GM12878 (cell line): ENCODE measurements around the gene MTO1. TPM values are rescaled to one million over a fixed set of nuclear protein-coding genes. Genes with fewer than 3 reads are reported as not detected.

ENCODE experiments used
- ATAC-seq: fragments of 200-7000 bp; cut with Tn5 transposase; 3 replicates; pipeline ENCODE4 v1.9.1; 2020; ENCODE audit warnings: mild to moderate bottlenecking, moderate library complexity
- BruUV-seq: library from RNA; stranded (reverse); fragments of 400-500 nt; replicated peaks from 2 replicates; lab custom pipeline; 2021; lab: Mats Ljungman, UMichigan
- CTCF ChIA-PET: fragments of 300-600 bp; sonication (Branson Sonifier 250); formaldehyde crosslinking; extraction: SDS; loops from one replicate; lab custom pipeline; 2021; ENCODE audit warnings: inconsistent platforms; lab: Yijun Ruan, JAX
- POLR2A ChIA-PET: fragments of 350-600 bp; formaldehyde crosslinking; extraction: SDS; loops from one replicate; lab custom pipeline; 2021; ENCODE audit warnings: inconsistent platforms; lab: Charles Lee
- RAD21 ChIA-PET: fragments of 300-600 bp; sonication (Branson Sonifier 250); formaldehyde crosslinking; loops from one replicate; lab custom pipeline; 2023; ENCODE audit warnings: antibody characterized with exemption; ENCODE audit not compliant: unreplicated experiment; lab: Charles Lee
- SMC1A ChIA-PET: fragments of 300-600 bp; sonication (Branson Sonifier 250); formaldehyde crosslinking; loops from one replicate; lab custom pipeline; 2023; ENCODE audit not compliant: unreplicated experiment, uncharacterized antibody; lab: Charles Lee
- DNase-seq: peaks from one replicate; pipeline ENCODE4 v3.0.0-alpha.2; 2011; ENCODE audit warnings: low read depth, low spot score
- FAIRE-seq: peaks from 3 replicates; lab custom pipeline; 2011; peaks lifted over from hg19 to GRCh38; lab: Jason Lieb, UNC
- H2AFZ ChIP-seq: 2 replicates; pipeline ENCODE4 v1.6.0; 2011; ENCODE audit warnings: low read depth, low read length, control low read depth; ENCODE audit not compliant: control insufficient read depth
- H3K27ac ChIP-seq: 2 replicates; pipeline ENCODE4 v1.5.1; 2011; ENCODE audit warnings: control low read depth; ENCODE audit not compliant: control insufficient read depth, insufficient read depth
- H3K27me3 ChIP-seq, 2 experiments: replicated peaks in 1 of 2; 2 replicates each; pipeline versions ENCODE4 v1.6.0 to v1.6.1; 2011; ENCODE audit warnings: low read length in 1 of 2; ENCODE audit not compliant: control insufficient read depth in 2 of 2, insufficient read depth in 2 of 2
- H3K36me3 ChIP-seq, 2 experiments: 2 replicates each; pipeline ENCODE4 v1.5.1; 2011; ENCODE audit warnings: low read length in 1 of 2; ENCODE audit not compliant: control insufficient read depth in 2 of 2, insufficient read depth in 2 of 2
- H3K4me1 ChIP-seq: 2 replicates; pipeline ENCODE4 v1.6.1; 2011; ENCODE audit warnings: mild to moderate bottlenecking, low read length, moderate library complexity, mixed read lengths; ENCODE audit not compliant: control insufficient read depth, insufficient read depth
- H3K4me2 ChIP-seq: 2 replicates; pipeline ENCODE4 v1.6.0; 2011; ENCODE audit warnings: control low read depth; ENCODE audit not compliant: control insufficient read depth, insufficient read depth
- H3K4me3 ChIP-seq: fragments of 200-600 bp; sonication (generic); 2 replicates; pipeline ENCODE4 v1.5.1; 2016
- H3K79me2 ChIP-seq: 2 replicates; pipeline ENCODE4 v1.6.0; 2011; ENCODE audit warnings: low read length; ENCODE audit not compliant: control insufficient read depth, insufficient read depth
- H3K9ac ChIP-seq: 2 replicates; pipeline ENCODE4 v1.8.0; 2011; ENCODE audit warnings: low read length, control low read depth, mixed read lengths; ENCODE audit not compliant: control insufficient read depth, insufficient read depth
- H3K9me3 ChIP-seq: replicated peaks from 3 replicates; pipeline ENCODE4 v1.5.1; 2011; ENCODE audit warnings: mild to moderate bottlenecking, low read length; ENCODE audit not compliant: control insufficient read depth, insufficient read depth
- H4K20me1 ChIP-seq: 2 replicates; pipeline ENCODE4 v1.6.0; 2011; ENCODE audit not compliant: control insufficient read depth, insufficient read depth
- BCL3 ChIP-seq: IDR thresholded peaks from 2 replicates; pipeline ENCODE4 v1.6.1; 2011; ENCODE audit warnings: borderline replicate concordance, low read depth, mild to moderate bottlenecking, moderate library complexity, low read length; ENCODE audit not compliant: insufficient read depth, poor library complexity, severe bottlenecking
- CBFB ChIP-seq: IDR thresholded peaks from 2 replicates; pipeline ENCODE4 v1.6.1; 2016; ENCODE audit warnings: antibody characterized with exemption, low read depth
- CHD2 ChIP-seq: IDR thresholded peaks from 2 replicates; pipeline ENCODE4 v1.6.1; 2011; ENCODE audit warnings: low read depth, low read length, improper control_type of control experiment, borderline replicate concordance
- HCFC1 ChIP-seq: fragments of 150-350 bp; IDR thresholded peaks from 2 replicates; pipeline ENCODE4 v1.6.1; 2014; ENCODE audit warnings: low read length
- KAT2A ChIP-seq: conservative IDR thresholded peaks from 2 replicates; pipeline ENCODE4 v1.6.1; 2011; ENCODE audit warnings: low read depth, low read length; ENCODE audit not compliant: control insufficient read depth
- KDM1A ChIP-seq: fragments of 200-600 bp; sonication (generic); IDR thresholded peaks from 2 replicates; pipeline ENCODE4 v1.6.1; 2016; ENCODE audit warnings: borderline replicate concordance
- RB1 ChIP-seq: fragments of 450-650 bp; formaldehyde crosslinking; IDR thresholded peaks from 2 replicates; pipeline ENCODE4 v1.6.1; 2017; ENCODE audit warnings: mild to moderate bottlenecking, borderline replicate concordance
- TBL1XR1 ChIP-seq: IDR thresholded peaks from 2 replicates; pipeline ENCODE4 v1.6.1; 2012; ENCODE audit warnings: low read depth, low read length, improper control_type of control experiment
- TCF3 ChIP-seq: IDR thresholded peaks from 2 replicates; pipeline ENCODE4 v1.6.1; 2012; ENCODE audit warnings: low read depth, mild to moderate bottlenecking, low read length, borderline replicate concordance; ENCODE audit not compliant: insufficient read depth
- YY1 ChIP-seq: IDR thresholded peaks from 2 replicates; pipeline ENCODE4 v1.6.1; 2011; ENCODE audit warnings: low read depth, mild to moderate bottlenecking, low read length
- ZBED1 ChIP-seq: IDR thresholded peaks from 2 replicates; pipeline ENCODE4 v1.6.1; 2016; ENCODE audit warnings: borderline replicate concordance
- ZZZ3 ChIP-seq: IDR thresholded peaks from 2 replicates; pipeline ENCODE4 v1.6.1; 2011; ENCODE audit warnings: low read depth; ENCODE audit not compliant: control insufficient read depth, insufficient read length
- WGBS: methylation state at CpG from one replicate; pipeline ENCODE4 v1.1.6; 2016; ENCODE audit warnings: low lambda C conversion rate; ENCODE audit not compliant: insufficient replicate concordance, insufficient coverage; ENCODE audit errors: missing lambda C conversion rate; 5-methylcytosine and 5-hydroxymethylcytosine counted together
- in situ Hi-C: fragments of 300-500 bp; cut with MboI; formaldehyde crosslinking; loops from 9 replicates; pipeline ENCODE4 v1.14.3; 2018; ENCODE audit warnings: mixed read lengths
- intact Hi-C: fragments of 100-400 bp; cut with micrococcal nuclease; formaldehyde crosslinking; loops from one replicate; pipeline ENCODE4 v1.14.2; 2022; ENCODE audit not compliant: unreplicated experiment
- polyA plus RNA-seq, 11 experiments: library from polyadenylated mRNA; depleted of rRNA in 4 of 11; unstranded in 6 of 11; stranded (reverse) in 5 of 11; fragments of >200 nt; fragmentation: Nextera tagmentation in 4 of 11; fragmentation: Illumina TruSeq in 1 of 11; extraction: Ambion mirVana in 4 of 11; extraction: Trizol in 1 of 11; gene quantifications; 1 replicate in 1 of 11; 2 replicates in 10 of 11; pipeline versions ENCODE4 v1.2.1 to v1.2.3, GENCODE V29; 2011 to 2016; ENCODE audit warnings: inconsistent platforms in 2 of 11, missing spikeins in 2 of 11, low read depth in 1 of 11
- total RNA-seq, 4 experiments: library from RNA; depleted of rRNA in 3 of 4; stranded (reverse); fragments of >200 nt in 3 of 4; fragmentation: Illumina TruSeq in 1 of 4; extraction: Trizol in 1 of 4; gene quantifications; 2 replicates each; pipeline versions ENCODE4 v1.2.1 to v1.2.3, GENCODE V29; 2013 to 2021
- TF ChIP-seq, protein P1 (sequence below): fragments of 450-650 bp; formaldehyde crosslinking; IDR thresholded peaks from 2 replicates; pipeline ENCODE4 v1.4.0; 2020; ENCODE audit warnings: mild to moderate bottlenecking, moderate library complexity
- TF ChIP-seq, protein P2 (sequence below): fragments of 450-650 bp; IDR thresholded peaks from 2 replicates; pipeline ENCODE4 v1.6.1; 2016; ENCODE audit warnings: mild to moderate bottlenecking

The MTO1 gene
- total and polyA plus RNA-seq, 10 of the 15 experiments (the other 5 are each of a cell fraction or from before 2014, with no cell fraction given), result 24.8 to 53.6 (median 33.1) TPM

- TF ChIP-seq TCF3 (no peak), KAT2A (no peak)
These were observed 53.2 kb downstream of the MTO1 start (continued) for GRCh38 chr6:73514746-73515110.

GRCh38 chr6:73515204-73515655 is 53.7 kb downstream of the MTO1 start:
- Histone ChIP-seq H2AFZ (no peak overlapping the region), H3K36me3 (peaks cover 6 to 24% of the 10 kb centered on the region in 2 experiments), H3K27ac (peak overlapping the region; percentile 73), H3K4me2 (peak overlapping the region; percentile 76), H3K4me1 (peaks cover 17% of the 10 kb centered on the region), H3K4me3 (no peak overlapping the region), H3K27me3 (no peaks in the 10 kb centered on the region), H3K79me2 (peaks cover 37% of the 10 kb centered on the region), H3K9me3 (no peaks in the 10 kb centered on the region), H3K9ac (peak overlapping the region; percentile 19; the same call in 1 of the 2 replicates), H4K20me1 (peaks cover 3% of the 10 kb centered on the region; the same call in 1 of the 2 replicates)
- RAD21 ChIA-PET, result interaction anchor here (0.8 to 5.4 kb wide), 10 partner anchors 22 to 137 kb away, joined by 3 to 51 read pairs (median 8); partner anchors contain the start of genes CGAS and MTO1
- SMC1A ChIA-PET, result interaction anchor here (0.7 to 5.0 kb wide), 21 partner anchors 11 to 218 kb away, joined by 3 to 31 read pairs (median 4); partner anchors contain the start of genes MTO1 and SLC17A5
- no peak for DNase-seq
- no peak for FAIRE-seq
- ATAC-seq, result peak; percentile 54
- BruUV-seq, result no TSS peak
- POLR2A ChIA-PET, result interaction anchor here (0.6 to 3.2 kb wide), 7 partner anchors 53 to 121 kb away, joined by 3 to 17 read pairs (median 5); partner anchors contain the start of gene MTO1
- WGBS, result 0% methylated on average over 4 of the region's 4 CpGs
- intact Hi-C loops (loop anchor here (1.0 kb wide), 2 partner anchors 95 to 218 kb away; no protein-coding TSS in a partner anchor), in situ Hi-C loops (loop anchor here (25.0 kb wide), 1 partner anchor 97 kb away; no protein-coding TSS in a partner anchor)
- CTCF ChIA-PET, result interaction anchor here (0.6 to 5.6 kb wide), 19 partner anchors 9 to 894 kb away, joined by 3 to 127 read pairs (median 4); partner anchors contain the start of genes CGAS and MTO1
- TF ChIP-seq ZZZ3, result no peak
- no peak; the same call in 1 of the 2 replicates for TF ChIP-seq ZBED1
- no peak; the same call in 1 of the 2 replicates for TF ChIP-seq CBFB
- TF ChIP-seq, protein P1, sequence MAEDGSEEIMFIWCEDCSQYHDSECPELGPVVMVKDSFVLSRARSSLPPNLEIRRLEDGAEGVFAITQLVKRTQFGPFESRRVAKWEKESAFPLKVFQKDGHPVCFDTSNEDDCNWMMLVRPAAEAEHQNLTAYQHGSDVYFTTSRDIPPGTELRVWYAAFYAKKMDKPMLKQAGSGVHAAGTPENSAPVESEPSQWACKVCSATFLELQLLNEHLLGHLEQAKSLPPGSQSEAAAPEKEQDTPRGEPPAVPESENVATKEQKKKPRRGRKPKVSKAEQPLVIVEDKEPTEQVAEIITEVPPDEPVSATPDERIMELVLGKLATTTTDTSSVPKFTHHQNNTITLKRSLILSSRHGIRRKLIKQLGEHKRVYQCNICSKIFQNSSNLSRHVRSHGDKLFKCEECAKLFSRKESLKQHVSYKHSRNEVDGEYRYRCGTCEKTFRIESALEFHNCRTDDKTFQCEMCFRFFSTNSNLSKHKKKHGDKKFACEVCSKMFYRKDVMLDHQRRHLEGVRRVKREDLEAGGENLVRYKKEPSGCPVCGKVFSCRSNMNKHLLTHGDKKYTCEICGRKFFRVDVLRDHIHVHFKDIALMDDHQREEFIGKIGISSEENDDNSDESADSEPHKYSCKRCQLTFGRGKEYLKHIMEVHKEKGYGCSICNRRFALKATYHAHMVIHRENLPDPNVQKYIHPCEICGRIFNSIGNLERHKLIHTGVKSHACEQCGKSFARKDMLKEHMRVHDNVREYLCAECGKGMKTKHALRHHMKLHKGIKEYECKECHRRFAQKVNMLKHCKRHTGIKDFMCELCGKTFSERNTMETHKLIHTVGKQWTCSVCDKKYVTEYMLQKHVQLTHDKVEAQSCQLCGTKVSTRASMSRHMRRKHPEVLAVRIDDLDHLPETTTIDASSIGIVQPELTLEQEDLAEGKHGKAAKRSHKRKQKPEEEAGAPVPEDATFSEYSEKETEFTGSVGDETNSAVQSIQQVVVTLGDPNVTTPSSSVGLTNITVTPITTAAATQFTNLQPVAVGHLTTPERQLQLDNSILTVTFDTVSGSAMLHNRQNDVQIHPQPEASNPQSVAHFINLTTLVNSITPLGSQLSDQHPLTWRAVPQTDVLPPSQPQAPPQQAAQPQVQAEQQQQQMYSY (CRISPR knock-in tag), result no peak
- TF ChIP-seq RB1, result no peak
- no peak; the same call in 1 of the 2 replicates for TF ChIP-seq TBL1XR1
- TF ChIP-seq HCFC1, result no peak
- TF ChIP-seq YY1, result no peak
- TF ChIP-seq KDM1A, result no peak
- no peak for TF ChIP-seq CHD2
- no peak for TF ChIP-seq BCL3
- TF ChIP-seq, protein P2, sequence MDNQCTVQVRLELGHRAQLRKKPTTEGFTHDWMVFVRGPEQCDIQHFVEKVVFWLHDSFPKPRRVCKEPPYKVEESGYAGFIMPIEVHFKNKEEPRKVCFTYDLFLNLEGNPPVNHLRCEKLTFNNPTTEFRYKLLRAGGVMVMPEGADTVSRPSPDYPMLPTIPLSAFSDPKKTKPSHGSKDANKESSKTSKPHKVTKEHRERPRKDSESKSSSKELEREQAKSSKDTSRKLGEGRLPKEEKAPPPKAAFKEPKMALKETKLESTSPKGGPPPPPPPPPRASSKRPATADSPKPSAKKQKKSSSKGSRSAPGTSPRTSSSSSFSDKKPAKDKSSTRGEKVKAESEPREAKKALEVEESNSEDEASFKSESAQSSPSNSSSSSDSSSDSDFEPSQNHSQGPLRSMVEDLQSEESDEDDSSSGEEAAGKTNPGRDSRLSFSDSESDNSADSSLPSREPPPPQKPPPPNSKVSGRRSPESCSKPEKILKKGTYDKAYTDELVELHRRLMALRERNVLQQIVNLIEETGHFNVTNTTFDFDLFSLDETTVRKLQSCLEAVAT, result no peak; the same call in 1 of the 2 replicates
